ENCODE data around the gene FSTL4.

DNA sequence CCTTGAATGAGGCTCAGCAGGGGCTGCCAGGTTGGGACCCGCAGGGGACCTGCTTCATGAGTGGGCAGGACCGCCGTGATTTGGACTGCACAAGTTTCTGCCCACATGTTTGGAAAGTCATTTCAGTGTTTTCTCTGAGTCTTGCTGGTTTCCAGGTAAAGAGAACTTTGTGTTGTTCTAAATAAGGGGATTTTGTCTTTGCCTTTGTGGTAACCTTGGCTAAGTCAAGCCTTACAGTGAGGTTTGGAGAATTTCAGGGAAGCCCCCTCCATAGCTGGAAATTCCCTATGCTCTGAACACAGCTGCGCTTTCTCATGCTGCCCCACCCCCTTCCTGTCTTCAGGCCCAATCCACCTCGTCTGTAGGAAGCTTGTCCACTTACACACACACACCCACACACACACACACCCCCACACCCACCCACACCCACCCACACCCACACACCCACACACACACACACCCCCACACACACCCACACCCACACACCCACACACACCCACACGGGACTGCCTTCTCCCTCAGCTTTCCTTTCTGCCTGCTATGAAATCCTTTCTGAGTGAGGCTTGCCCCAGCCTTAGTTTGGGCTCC, 290.4 kb downstream of the FSTL4 start:
- TF ChIP-seq, protein P1, sequence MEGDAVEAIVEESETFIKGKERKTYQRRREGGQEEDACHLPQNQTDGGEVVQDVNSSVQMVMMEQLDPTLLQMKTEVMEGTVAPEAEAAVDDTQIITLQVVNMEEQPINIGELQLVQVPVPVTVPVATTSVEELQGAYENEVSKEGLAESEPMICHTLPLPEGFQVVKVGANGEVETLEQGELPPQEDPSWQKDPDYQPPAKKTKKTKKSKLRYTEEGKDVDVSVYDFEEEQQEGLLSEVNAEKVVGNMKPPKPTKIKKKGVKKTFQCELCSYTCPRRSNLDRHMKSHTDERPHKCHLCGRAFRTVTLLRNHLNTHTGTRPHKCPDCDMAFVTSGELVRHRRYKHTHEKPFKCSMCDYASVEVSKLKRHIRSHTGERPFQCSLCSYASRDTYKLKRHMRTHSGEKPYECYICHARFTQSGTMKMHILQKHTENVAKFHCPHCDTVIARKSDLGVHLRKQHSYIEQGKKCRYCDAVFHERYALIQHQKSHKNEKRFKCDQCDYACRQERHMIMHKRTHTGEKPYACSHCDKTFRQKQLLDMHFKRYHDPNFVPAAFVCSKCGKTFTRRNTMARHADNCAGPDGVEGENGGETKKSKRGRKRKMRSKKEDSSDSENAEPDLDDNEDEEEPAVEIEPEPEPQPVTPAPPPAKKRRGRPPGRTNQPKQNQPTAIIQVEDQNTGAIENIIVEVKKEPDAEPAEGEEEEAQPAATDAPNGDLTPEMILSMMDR (conservative IDR thresholded peaks at IDR 0.05), result no peak
- TF ChIP-seq EZH2 (IDR thresholded peaks at IDR 0.05; ENCODE audit: low read depth), result no peak
